K562 (cell line): ENCODE measurements around the gene TCF4.

ENCODE experiments used
- BACH1 ChIP-seq: fragments of 200-800 bp; sonication (Bioruptor generic); IDR thresholded peaks from 2 replicates; pipeline ENCODE4 v1.6.1; 2016; ENCODE audit warnings: missing genetic modification characterization, missing compliant biosample characterization
- E2F6 ChIP-seq, 2 experiments: IDR thresholded peaks; 2 replicates each; pipeline ENCODE4 v1.6.1; 2011; ENCODE audit warnings: borderline replicate concordance in 1 of 2, control low read depth in 1 of 2, low read depth in 1 of 2, low read length in 1 of 2, mild to moderate bottlenecking in 1 of 2, mixed read lengths in 1 of 2, moderate library complexity in 1 of 2; ENCODE audit not compliant: insufficient read depth in 1 of 2, insufficient read length in 1 of 2, poor library complexity in 1 of 2, severe bottlenecking in 1 of 2; ENCODE audit errors: extremely low read depth in 1 of 2
- ESRRA ChIP-seq: fragments of 450-650 bp; IDR thresholded peaks from 2 replicates; pipeline ENCODE4 v1.6.1; 2014; ENCODE audit warnings: low read depth, mild to moderate bottlenecking, moderate library complexity, borderline replicate concordance
- IRF9 ChIP-seq: fragments of 450-650 bp; IDR thresholded peaks from 2 replicates; pipeline ENCODE4 v1.6.1; 2016; ENCODE audit warnings: missing biosample characterization, missing genetic modification characterization
- NFE2L1 ChIP-seq: fragments of 450-650 bp; IDR thresholded peaks from 2 replicates; pipeline ENCODE4 v1.6.1; 2016; ENCODE audit warnings: missing genetic modification characterization, low read depth, mild to moderate bottlenecking, missing compliant biosample characterization, moderate library complexity, borderline replicate concordance
- POLR2AphosphoS2 ChIP-seq: IDR thresholded peaks from 2 replicates; pipeline ENCODE4 v1.6.1; 2012; ENCODE audit warnings: low read length, improper control_type of control experiment
- POLR2G ChIP-seq: fragments of 200-400 bp; formaldehyde crosslinking; IDR thresholded peaks from 2 replicates; pipeline ENCODE4 v1.6.1; 2017; ENCODE audit warnings: low read depth, mild to moderate bottlenecking, antibody characterized with exemption, low read length, moderate library complexity
- SP1 ChIP-seq: sonication (generic); formaldehyde crosslinking; IDR thresholded peaks from 2 replicates; pipeline ENCODE4 v1.8.1; 2022; ENCODE audit warnings: mild to moderate bottlenecking, missing genetic modification reagents
- SRF ChIP-seq, 2 experiments: fragments of 250-450, 450-650 bp in 1 of 2; sonication (Bioruptor Pico) in 1 of 2; sonication (generic) in 1 of 2; formaldehyde crosslinking; IDR thresholded peaks; 2 replicates each; pipeline versions ENCODE4 v1.5.0 to v1.5.1; 2020 to 2022; ENCODE audit warnings: mild to moderate bottlenecking in 1 of 2, missing genetic modification reagents in 1 of 2
- YY1 ChIP-seq, 3 experiments: IDR thresholded peaks; 2 replicates each; pipeline ENCODE4 v1.6.1; 2011; ENCODE audit warnings: low read length in 2 of 3, mild to moderate bottlenecking in 2 of 3, moderate library complexity in 2 of 3, borderline replicate concordance in 1 of 3, control low read depth in 1 of 3, low read depth in 1 of 3; ENCODE audit not compliant: insufficient read depth in 3 of 3, insufficient replicate concordance in 2 of 3, control insufficient read depth in 1 of 3, insufficient read length in 1 of 3; ENCODE audit errors: extremely low read depth in 1 of 3
- ZNF143 ChIP-seq: sonication (generic); formaldehyde crosslinking; IDR thresholded peaks from 2 replicates; pipeline ENCODE4 v1.9.0; 2022; ENCODE audit warnings: mild to moderate bottlenecking, missing genetic modification reagents
- ZNF324 ChIP-seq: fragments of 250-450 bp; sonication (Bioruptor Pico); IDR thresholded peaks from 2 replicates; pipeline ENCODE4 v1.4.0; 2020; ENCODE audit warnings: mild to moderate bottlenecking
- TF ChIP-seq, protein P1 (sequence below), 3 experiments: IDR thresholded peaks in 2 of 3; conservative IDR thresholded peaks in 1 of 3; 2 replicates each; pipeline ENCODE4 v1.5.1; 2011 to 2012; ENCODE audit warnings: low read length in 3 of 3, mild to moderate bottlenecking in 3 of 3, control low read depth in 2 of 3, improper control_type of control experiment in 1 of 3, inconsistent platforms in 1 of 3, low read depth in 1 of 3, mixed read lengths in 1 of 3, moderate library complexity in 1 of 3; ENCODE audit not compliant: insufficient read depth in 2 of 3

DNA sequence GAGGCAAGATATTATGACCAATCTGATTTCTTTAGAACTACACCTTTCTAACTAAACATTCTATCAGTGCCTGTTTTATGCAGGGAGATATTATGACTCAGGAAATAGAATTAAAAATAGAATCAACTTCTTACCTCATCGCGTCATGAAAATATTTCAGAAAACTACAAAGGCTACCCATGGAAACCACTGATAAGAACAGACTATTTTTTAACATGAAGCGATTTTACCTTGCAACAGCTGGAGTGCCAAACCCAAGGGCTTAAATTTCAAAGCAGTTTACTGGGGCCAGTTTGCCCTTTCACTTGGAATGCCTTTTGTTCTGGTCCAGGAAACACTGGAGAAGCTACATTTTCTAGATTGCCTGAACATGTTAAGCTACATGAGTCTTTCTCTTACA, 323.9 kb downstream of the TCF4 start:
- TF ChIP-seq ESRRA (no peak), SP1 (CRISPR knock-in tag) (no peak), NFE2L1 (no peak), POLR2G (no peak), SRF (CRISPR knock-in tag; IDR thresholded peaks at IDR 0.05) (no peak), ZNF324 (no peak), IRF9 (no peak), BACH1 (no peak), ZNF143 (CRISPR knock-in tag) (no peak), YY1 (IDR thresholded peaks at IDR 0.05; ENCODE audit: borderline replicate concordance in 1 of 3, control insufficient read depth in 1 of 3, extremely low read depth in 1 of 3, insufficient read depth in 3 of 3, insufficient read length in 1 of 3, insufficient replicate concordance in 2 of 3, low read depth in 1 of 3, low read length in 2 of 3) (no peak), E2F6 (IDR thresholded peaks at IDR 0.05; ENCODE audit: borderline replicate concordance in 1 of 2, extremely low read depth in 1 of 2, insufficient read depth in 1 of 2, insufficient read length in 1 of 2, low read depth in 1 of 2, low read length in 1 of 2, poor library complexity in 1 of 2, severe bottlenecking in 1 of 2) (no peak), POLR2AphosphoS2 (no peak)
- TF ChIP-seq, protein P1, sequence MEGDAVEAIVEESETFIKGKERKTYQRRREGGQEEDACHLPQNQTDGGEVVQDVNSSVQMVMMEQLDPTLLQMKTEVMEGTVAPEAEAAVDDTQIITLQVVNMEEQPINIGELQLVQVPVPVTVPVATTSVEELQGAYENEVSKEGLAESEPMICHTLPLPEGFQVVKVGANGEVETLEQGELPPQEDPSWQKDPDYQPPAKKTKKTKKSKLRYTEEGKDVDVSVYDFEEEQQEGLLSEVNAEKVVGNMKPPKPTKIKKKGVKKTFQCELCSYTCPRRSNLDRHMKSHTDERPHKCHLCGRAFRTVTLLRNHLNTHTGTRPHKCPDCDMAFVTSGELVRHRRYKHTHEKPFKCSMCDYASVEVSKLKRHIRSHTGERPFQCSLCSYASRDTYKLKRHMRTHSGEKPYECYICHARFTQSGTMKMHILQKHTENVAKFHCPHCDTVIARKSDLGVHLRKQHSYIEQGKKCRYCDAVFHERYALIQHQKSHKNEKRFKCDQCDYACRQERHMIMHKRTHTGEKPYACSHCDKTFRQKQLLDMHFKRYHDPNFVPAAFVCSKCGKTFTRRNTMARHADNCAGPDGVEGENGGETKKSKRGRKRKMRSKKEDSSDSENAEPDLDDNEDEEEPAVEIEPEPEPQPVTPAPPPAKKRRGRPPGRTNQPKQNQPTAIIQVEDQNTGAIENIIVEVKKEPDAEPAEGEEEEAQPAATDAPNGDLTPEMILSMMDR (IDR thresholded peaks at IDR 0.05 in 2 of 3, conservative IDR thresholded peaks at IDR 0.05 in 1 of 3; ENCODE audit: insufficient read depth in 2 of 3, low read depth in 1 of 3, low read length in 3 of 3), result no peak
